Transverse colon (tissue), 4 donors: ENCODE measurements around the gene CFAP210. TPM values are rescaled to one million over a fixed set of nuclear protein-coding genes. Genes with fewer than 3 reads are reported as not detected.
"Not testable (repeated sequence)": the region's sequence is repeated elsewhere in the genome, so short reads cannot be mapped to it uniquely, and the experiment has no call there.

Experiments used
- DNase-seq: peaks from one replicate; pipeline ENCODE4 v3.0.0-alpha.2; 2019
- H3K27ac ChIP-seq, 4 donors: fragments of 200-600 bp; sonication (generic); 2 replicates each; pipeline ENCODE4 v1.5.1; 2016 to 2018; ENCODE audit warnings: inconsistent platforms in 4 of 4
- H3K27me3 ChIP-seq: fragments of 200-600 bp; sonication (generic); 2 replicates; pipeline ENCODE4 v1.5.1; 2017; ENCODE audit warnings: inconsistent platforms
- H3K36me3 ChIP-seq, 4 donors: fragments of 200-600 bp; sonication (generic); 2 replicates each; pipeline ENCODE4 v1.5.1; 2017 to 2019; ENCODE audit warnings: inconsistent platforms in 4 of 4
- H3K4me1 ChIP-seq, 4 donors: fragments of 200-600 bp; sonication (generic); 2 replicates each; pipeline ENCODE4 v1.5.1; 2017 to 2020; ENCODE audit warnings: inconsistent platforms in 4 of 4
- H3K4me3 ChIP-seq, 4 donors: fragments of 200-600 bp; sonication (generic); 1 replicate in 1 of 4; 2 replicates in 3 of 4; pipeline versions ENCODE4 v1.5.1 to v1.6.1; 2017 to 2019; ENCODE audit warnings: inconsistent platforms in 4 of 4
- H3K9me3 ChIP-seq, 2 donors: fragments of 200-600 bp; sonication (generic); 2 replicates each; pipeline ENCODE4 v1.5.1; 2017 to 2019; ENCODE audit warnings: inconsistent platforms in 2 of 2
- CTCF ChIP-seq, 5 experiments: fragments of 200-600 bp in 3 of 5; fragments of 450-650 bp in 2 of 5; sonication (generic) in 3 of 5; IDR thresholded peaks; 1 replicate in 2 of 5; 2 replicates in 3 of 5; pipeline ENCODE4 v1.5.1; 2016 to 2017; ENCODE audit warnings: antibody characterized with exemption in 5 of 5, inconsistent platforms in 3 of 5, mild to moderate bottlenecking in 2 of 5, moderate library complexity in 1 of 5
- EP300 ChIP-seq: sonication (generic); formaldehyde crosslinking; IDR thresholded peaks from one replicate; pipeline ENCODE4 v1.6.1; 2017; ENCODE audit warnings: antibody characterized with exemption, low read depth
- POLR2A ChIP-seq: fragments of 450-650 bp; IDR thresholded peaks from one replicate; pipeline ENCODE4 v1.6.1; 2016; ENCODE audit warnings: antibody characterized with exemption, mild to moderate bottlenecking, moderate library complexity
- POLR2AphosphoS5 ChIP-seq, 3 donors: sonication (generic); formaldehyde crosslinking; IDR thresholded peaks; one replicate each; pipeline ENCODE4 v1.6.1; 2016; ENCODE audit warnings: antibody characterized with exemption in 3 of 3
- WGBS, 2 donors: methylation state at CpG; one replicate each; pipeline ENCODE4 v1.1.5; 2018; ENCODE audit warnings: low coverage in 1 of 2; 5-methylcytosine and 5-hydroxymethylcytosine counted together
- in situ Hi-C, 4 donors: fragments of 200-750 bp; cut with MboI; loops; one replicate each; pipeline versions ENCODE4 v1.15.0 to v1.15.1; 2017; ENCODE audit warnings: low sequenced_read_pairs in 3 of 4, low pct_ligation_motif_present in 1 of 4, low pct_unique_long_range_greater_than_20kb in 1 of 4
- intact Hi-C: fragments of 100-400 bp; cut with DNase I; formaldehyde crosslinking; loops from one replicate; pipeline ENCODE4 v1.15.1; 2023; ENCODE audit warnings: low total_unique reads
- total RNA-seq, 4 donors: library from RNA; depleted of rRNA; stranded (reverse); fragments of >200 nt; gene quantifications; one replicate each; pipeline ENCODE4 v1.1.0, GENCODE V29; 2016

CFAP210 gene
- total RNA-seq, 4 donors from 2014 or later = not detected

- DNase-seq = no peak
- no peaks in the 10 kb centered on the region for H3K9me3 ChIP-seq
- intact Hi-C loops (no loop called here), in situ Hi-C loops (no loop called here)
- no peak for TF ChIP-seq EP300
- TF ChIP-seq POLR2AphosphoS5 (IDR thresholded peaks at IDR 0.05) = peak in 1 of 3 donors; percentile 12
- no peaks in the 10 kb centered on the region for H3K27me3 ChIP-seq
- no peak overlapping the region for H3K4me3 ChIP-seq
- 54 to 71% methylated on average over 2 of the region's 2 CpGs for WGBS, 2 donors
- H3K27ac ChIP-seq = no peak overlapping the region
- H3K36me3 ChIP-seq = peaks cover 0 to 7% (median under 1%) of the 10 kb centered on the region in 4 donors
- H3K4me1 ChIP-seq = peaks cover 4 to 38% (median 19%) of the 10 kb centered on the region in 4 donors
Observed at GRCh38 chr2:169705927-169706326, 11.7 kb upstream of the CFAP210 start.

- 70 to 83% methylated on average over 1 of the region's 1 CpG for WGBS, 2 donors
- Histone ChIP-seq H3K9me3 (no peaks in the 10 kb centered on the region), H3K36me3 (peaks cover 0 to 7% (median 3%) of the 10 kb centered on the region in 4 donors), H3K27me3 (no peaks in the 10 kb centered on the region), H3K27ac (peak overlapping the region in 3 of 4 donors; percentile 56 to 62 (median 58)), H3K4me1 (peaks cover 0 to 25% (median 12%) of the 10 kb centered on the region in 4 donors), H3K4me3 (no peak overlapping the region)
- DNase-seq = no peak
- in situ Hi-C loops (no loop called here), intact Hi-C loops (loop anchor here (1.0 kb wide), 1 partner anchor 18 kb away; no protein-coding TSS in a partner anchor)
- TF ChIP-seq EP300 (no peak), POLR2AphosphoS5 (IDR thresholded peaks at IDR 0.05) (no peak), POLR2A (no peak), CTCF (IDR thresholded peaks at IDR 0.05) (no peak)
Observed at GRCh38 chr2:169704160-169704708, 10.0 kb upstream of the CFAP210 start.

GRCh38 chr2:169702996-169703395 is 8.8 kb upstream of the CFAP210 start:
- intact Hi-C loops (no loop called here), in situ Hi-C loops (no loop called here)
- Histone ChIP-seq H3K4me1 (peaks cover 0 to 23% (median 12%) of the 10 kb centered on the region in 4 donors), H3K4me3 (no peak overlapping the region), H3K27me3 (no peaks in the 10 kb centered on the region), H3K9me3 (no peaks in the 10 kb centered on the region), H3K27ac (no peak overlapping the region), H3K36me3 (peaks cover 0 to 7% (median 3%) of the 10 kb centered on the region in 4 donors)
- TF ChIP-seq POLR2A = no peak
- no peak for TF ChIP-seq CTCF (IDR thresholded peaks at IDR 0.05)
- TF ChIP-seq POLR2AphosphoS5 (IDR thresholded peaks at IDR 0.05) = no peak
- DNase-seq = no peak
- 63 to 72% methylated on average over 3 of the region's 3 CpGs for WGBS, 2 donors

- H3K4me1 ChIP-seq = peaks cover 0 to 14% (median 7%) of the 10 kb centered on the region in 4 donors
- H3K9me3 ChIP-seq, H3K4me3 ChIP-seq, H3K27ac ChIP-seq, H3K27me3 ChIP-seq, intact Hi-C loops, H3K36me3 ChIP-seq, DNase-seq: not testable (repeated sequence)
- 94% methylated on average over 2 of the region's 2 CpGs; no CpG with 5 or more reads in 1 of the 2 donors for WGBS, 2 donors
- in situ Hi-C loops = loop anchor here in 1 of 4 donors (10.0 kb wide), 1 partner anchor 114 kb away; the partner anchor contains the start of gene PPIG
Observed at GRCh38 chr2:169699173-169699572, 5.0 kb upstream of the CFAP210 start.

- intact Hi-C loops = no loop called here
- H3K4me1 ChIP-seq = peaks cover 5 to 15% (median 8%) of the 10 kb centered on the region in 4 donors
- no peaks in the 10 kb centered on the region for H3K9me3 ChIP-seq
- no peaks in the 10 kb centered on the region for H3K27me3 ChIP-seq
- no peak for DNase-seq
- in situ Hi-C loops = loop anchor here in 1 of 4 donors (10.0 kb wide), 1 partner anchor 112 kb away; the partner anchor contains the start of gene PPIG
- H3K27ac ChIP-seq = no peak overlapping the region
- no peak for TF ChIP-seq EP300
- no peak for TF ChIP-seq POLR2AphosphoS5 (IDR thresholded peaks at IDR 0.05)
- TF ChIP-seq CTCF (IDR thresholded peaks at IDR 0.05) = no peak
- TF ChIP-seq POLR2A = no peak
- no peak overlapping the region for H3K4me3 ChIP-seq
- H3K36me3 ChIP-seq = peaks cover 0 to 6% (median 0%) of the 10 kb centered on the region in 4 donors
Observed at GRCh38 chr2:169696381-169696780, 2.2 kb upstream of the CFAP210 start.
